GM19397 (cell line): ENCODE measurements around the gene RNF225.
"Not testable (repeated sequence)": the region's sequence is repeated elsewhere in the genome, so short reads cannot be mapped to it uniquely, and the experiment has no call there.

Source experiments
- ATAC-seq: cut with Tn5 transposase; IDR thresholded peaks from one replicate; pipeline ENCODE4 v1.9.1; 2021; ENCODE audit warnings: mild to moderate bottlenecking, moderate library complexity; ENCODE audit not compliant: unreplicated experiment

The RNF225 gene

GRCh38 chr19:58386576-58387337 lies 8.7 kb upstream of the RNF225 start, which contains the start of gene RPS5:
Gene RPS5 (plus strand): TSS chr19:58387269. CDS start chr19:58388138, 869 bp downstream.
- peak; percentile 85 for ATAC-seq

DNA sequence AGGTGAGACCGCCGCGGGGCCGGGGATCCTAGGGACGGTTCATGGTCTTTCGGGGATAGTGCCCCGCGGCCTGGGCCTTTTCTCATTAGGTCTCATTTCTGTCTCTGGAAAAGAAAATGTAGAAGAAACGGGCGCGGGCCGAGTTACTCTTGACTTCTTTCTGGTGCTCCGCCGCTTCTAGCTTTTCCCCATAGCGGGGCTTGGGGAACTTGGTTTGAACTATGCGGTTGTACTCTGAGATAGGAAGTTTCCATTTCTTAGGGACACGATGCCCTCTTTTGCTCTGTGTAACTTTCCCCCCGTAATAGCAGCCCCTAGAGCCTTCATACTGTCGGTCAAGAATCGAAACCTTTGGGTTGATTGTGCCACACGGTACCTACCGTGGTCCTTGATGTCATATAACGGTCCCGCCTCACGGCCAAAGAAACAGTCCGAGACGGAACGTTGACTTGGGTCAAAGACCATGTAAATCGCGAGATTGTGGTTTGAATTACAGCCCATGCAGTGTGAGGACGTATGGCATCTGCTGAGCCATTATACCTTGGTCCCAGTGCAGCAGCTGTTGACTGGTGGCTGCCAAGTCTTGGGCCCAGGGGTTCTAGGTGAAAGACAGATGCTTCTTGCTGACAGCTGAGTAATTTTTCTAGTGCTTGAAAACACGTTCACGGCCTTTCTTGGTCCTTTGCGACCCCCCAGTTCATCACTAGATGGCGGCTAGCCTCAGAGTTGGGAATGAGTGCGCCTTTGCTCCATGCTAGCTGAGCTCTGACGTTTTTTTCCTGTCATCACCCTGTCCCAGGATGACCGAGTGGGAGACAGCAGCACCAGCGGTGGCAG lies 7.9 kb upstream of the RNF225 start:
- no peak for ATAC-seq

DNA sequence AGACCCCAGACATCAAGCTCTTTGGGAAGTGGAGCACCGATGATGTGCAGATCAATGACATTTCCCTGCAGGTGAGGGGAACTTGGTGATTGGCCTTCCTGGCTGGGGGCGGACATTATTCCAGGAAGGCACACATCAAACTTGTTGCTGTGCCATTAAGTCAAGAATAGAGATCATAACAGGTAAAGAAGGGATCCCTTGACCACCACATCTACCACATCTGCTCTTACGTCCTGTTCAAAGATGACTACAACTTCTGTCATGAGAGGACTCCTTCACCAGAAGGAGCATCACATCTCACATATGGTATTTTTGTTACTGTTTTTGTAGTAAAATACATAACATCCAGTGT lies 7.3 kb upstream of the RNF225 start:
- no peak for ATAC-seq

DNA sequence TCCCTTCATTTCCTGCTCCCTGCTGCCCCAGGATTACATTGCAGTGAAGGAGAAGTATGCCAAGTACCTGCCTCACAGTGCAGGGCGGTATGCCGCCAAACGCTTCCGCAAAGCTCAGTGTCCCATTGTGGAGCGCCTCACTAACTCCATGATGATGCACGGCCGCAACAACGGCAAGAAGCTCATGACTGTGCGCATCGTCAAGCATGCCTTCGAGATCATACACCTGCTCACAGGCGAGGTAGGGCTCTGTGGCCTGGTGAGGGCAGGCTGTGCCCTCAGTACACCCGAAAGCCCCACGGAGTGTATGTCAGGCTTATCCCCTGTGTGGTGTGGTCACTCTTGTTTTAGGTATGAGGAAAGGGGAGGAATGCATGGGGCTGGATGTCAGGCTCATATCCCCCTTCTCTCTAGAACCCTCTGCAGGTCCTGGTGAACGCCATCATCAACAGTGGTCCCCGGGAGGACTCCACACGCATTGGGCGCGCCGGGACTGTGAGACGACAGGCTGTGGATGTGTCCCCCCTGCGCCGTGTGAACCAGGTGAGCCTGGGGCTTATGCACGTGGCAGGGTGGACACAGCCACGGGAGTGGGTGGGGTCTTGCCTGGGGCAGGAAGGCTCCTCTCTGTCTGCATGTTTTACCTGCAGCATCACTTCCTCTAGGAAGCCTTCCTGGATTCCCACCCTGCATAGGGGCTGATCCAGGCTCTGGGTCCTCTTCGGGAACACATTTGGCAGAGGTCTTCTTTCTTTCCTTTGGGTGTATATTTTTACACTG lies 2.3 kb upstream of the RNF225 start:
- ATAC-seq = no peak

- no peak for ATAC-seq
Measured at GRCh38 chr19:58393725-58394033, 1.8 kb upstream of the RNF225 start.

GRCh38 chr19:58394821-58395219 lies 636 bp upstream of the RNF225 start:
- no peak for ATAC-seq

DNA sequence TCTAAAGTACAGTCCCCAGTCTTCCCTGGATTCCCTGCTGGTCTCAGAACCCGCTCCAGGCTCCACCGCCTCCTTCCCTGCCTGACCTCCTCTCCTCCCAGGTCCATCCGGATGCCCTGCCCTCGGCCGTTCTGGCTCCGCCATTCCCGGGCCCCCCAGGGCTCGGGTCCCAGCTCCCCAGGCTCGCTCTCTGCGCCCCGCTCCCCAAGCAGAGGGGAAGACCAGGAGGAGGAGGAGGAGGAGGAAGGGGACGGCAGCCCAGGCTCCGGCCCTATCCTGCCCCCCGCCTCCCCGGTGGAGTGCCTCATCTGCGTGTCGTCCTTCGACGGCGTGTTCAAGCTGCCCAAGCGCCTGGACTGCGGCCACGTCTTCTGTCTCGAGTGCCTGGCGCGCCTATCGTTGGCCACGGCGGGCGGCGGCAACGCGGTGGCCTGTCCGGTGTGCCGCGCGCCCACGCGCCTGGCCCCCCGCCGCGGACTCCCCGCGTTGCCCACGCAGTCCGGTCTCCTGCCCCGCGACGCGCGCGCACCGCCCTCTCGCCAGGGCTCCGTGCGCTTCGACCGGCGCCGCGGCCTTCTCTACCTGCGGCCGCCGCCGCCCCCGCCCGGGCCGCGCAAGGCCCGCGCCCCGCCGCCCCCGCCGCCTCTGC lies 647 bp downstream of the RNF225 start:
- no peak for ATAC-seq

DNA sequence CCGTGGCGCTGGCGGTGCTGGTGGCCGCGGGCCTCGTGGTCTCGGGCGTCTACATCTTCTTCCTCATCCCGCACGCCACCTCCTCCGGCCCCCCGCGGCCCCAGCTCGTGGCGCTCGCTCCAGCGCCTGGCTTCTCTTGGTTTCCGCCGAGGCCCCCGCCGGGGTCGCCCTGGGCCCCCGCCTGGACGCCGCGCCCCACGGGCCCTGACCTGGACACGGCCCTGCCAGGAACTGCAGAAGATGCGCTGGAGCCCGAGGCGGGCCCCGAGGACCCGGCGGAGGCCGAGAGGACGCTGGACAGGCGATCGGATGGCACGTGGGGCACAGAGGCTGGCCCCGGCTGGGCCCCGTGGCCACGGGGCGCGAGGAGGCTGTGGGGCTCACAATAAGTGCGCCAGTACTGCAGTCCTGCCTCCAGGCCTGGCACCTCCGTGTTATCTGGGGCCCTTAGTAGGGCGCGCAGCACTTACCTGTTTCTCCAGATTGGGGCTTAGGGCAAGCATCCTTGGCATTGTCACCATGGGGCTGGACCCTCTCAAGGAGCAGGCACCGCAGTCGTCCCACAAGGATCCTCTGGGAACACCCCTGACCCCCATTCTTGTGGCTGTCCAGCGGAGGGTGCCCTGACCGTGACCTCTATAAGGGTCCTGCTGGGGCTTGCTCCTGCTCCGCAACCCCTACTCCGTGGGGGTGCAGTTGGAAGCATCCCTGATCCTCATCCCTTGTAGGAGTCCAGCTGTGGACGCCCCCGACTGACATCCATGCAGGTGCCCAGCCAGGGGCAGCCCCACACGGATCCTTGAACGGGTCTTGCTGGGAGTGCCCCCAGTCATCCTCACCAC lies 1.5 kb downstream of the RNF225 start:
- ATAC-seq = no peak

DNA sequence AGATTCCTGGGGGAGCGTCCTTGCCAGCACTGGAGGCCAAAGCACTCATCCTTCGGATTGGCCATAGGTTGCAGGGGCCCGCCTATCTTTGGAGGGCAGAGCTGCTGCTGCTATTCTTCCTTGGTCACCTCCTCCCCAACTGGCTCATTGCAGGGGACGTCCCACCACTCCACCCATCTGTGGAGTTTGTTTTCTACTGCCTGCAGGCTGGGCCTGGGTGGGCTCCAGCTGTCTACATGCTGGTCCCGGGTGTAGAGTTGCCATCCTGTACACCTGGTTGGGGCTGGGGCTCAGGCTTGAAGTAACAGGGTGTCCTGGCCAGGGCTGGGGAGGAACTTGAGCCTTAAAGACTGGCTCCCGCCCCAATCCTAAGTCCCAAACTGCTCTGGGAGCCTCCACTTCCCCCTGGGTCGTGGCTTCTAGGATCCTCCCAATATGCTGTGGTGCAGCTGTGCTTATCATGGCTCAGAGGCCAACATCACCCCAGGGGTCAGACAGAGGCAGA lies 2.1 kb downstream of the RNF225 start:
- no peak for ATAC-seq

- no peak for ATAC-seq
Measured at GRCh38 chr19:58398087-58398486, 2.6 kb downstream of the RNF225 start.

DNA sequence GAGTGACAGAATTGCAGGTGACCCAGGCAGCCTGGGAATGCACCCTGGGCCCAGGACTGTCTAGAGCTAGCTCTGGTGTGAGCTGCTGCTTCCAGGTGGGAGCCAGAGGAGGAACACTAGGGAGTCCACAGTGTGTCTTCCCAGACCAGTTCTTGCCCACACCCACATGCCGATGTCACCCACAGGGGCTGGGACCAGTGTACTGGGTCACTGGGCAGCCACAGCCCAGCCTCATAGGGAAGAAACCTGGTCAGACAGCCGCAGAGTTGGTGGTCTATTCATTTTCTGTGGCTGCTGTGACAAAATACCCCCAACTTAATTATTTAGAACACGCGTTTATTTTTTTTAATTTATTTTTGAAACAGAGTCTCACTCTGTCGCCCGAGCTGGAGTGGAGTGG lies 3.1 kb downstream of the RNF225 start:
- ATAC-seq = no peak

- ATAC-seq = no peak
Measured at GRCh38 chr19:58399903-58400302, 4.4 kb downstream of the RNF225 start.

- ATAC-seq = no peak
Measured at GRCh38 chr19:58400316-58400915, 5.0 kb downstream of the RNF225 start.

GRCh38 chr19:58400916-58401839 lies 5.7 kb downstream of the RNF225 start:
- ATAC-seq = peak; percentile 98

GRCh38 chr19:58401840-58402421 lies 6.5 kb downstream of the RNF225 start:
- ATAC-seq = no peak

GRCh38 chr19:58403920-58404478 lies 8.5 kb downstream of the RNF225 start:
- ATAC-seq = not testable (repeated sequence)

DNA sequence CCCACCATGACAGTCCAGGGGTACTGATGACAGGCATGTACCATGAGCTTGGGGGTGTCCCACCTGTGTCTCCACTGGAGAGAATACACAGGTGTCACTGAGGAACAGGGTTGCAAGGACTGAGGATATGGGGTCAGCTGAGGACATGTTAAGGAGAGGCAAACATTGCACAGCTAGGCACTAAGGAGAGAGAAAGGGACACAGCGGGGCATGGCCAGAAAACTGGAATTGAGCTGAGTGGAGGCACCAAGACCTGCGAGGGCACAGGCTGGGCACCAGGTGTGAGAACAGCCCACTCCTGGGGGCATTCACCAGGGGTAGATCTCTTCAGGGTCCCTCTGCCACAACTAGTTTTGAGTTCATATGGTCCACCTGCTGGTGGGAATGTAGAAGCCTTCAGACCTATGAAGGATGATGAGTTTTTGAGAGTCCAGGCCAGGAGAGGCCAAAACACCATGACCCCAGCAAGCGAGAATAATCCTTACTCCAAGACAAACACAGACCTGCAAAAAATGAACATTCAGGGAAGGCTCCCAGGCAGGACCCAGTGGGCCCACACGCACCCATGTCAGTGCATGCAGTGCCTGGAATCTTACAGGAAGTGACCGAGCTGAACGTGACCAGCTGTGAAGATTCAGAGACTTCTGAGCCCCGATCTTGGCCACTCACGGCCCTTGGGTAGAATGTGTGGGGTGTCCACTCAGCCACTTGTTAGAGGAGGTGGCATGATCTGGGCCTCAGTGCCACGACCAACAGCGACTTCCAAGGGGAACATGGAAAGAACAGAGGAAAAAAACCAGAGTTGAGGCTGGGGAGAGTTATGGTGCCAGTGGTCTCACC lies 11.6 kb downstream of the RNF225 start:
- ATAC-seq = no peak
